OCI-LY7 (cell line): ENCODE results near the gene QRFP. TPM values are rescaled to one million over a fixed set of nuclear protein-coding genes. Genes with fewer than 3 reads are reported as not detected.

Source experiments
- BruUV-seq: library from RNA; stranded (reverse); fragments of 400-500 nt; replicated peaks from 2 replicates; lab custom pipeline; 2021; lab: Mats Ljungman, UMichigan
- CTCF ChIA-PET: fragments of 300-600 bp; sonication (Branson Sonifier 250); formaldehyde crosslinking; loops from one replicate; lab custom pipeline; 2022; ENCODE audit warnings: antibody characterized with exemption; ENCODE audit not compliant: unreplicated experiment; lab: Charles Lee
- POLR2A ChIA-PET: fragments of 300-600 bp; sonication (Branson Sonifier 250); formaldehyde crosslinking; loops from one replicate; lab custom pipeline; 2022; ENCODE audit warnings: antibody characterized with exemption; lab: Charles Lee
- DNase-seq: peaks from one replicate; pipeline ENCODE4 v3.0.0-alpha.2; 2015; ENCODE audit warnings: low spot score
- H2AFZ ChIP-seq: fragments of 200-600 bp; sonication (generic), shearing (Covaris generic); 2 replicates; pipeline ENCODE4 v1.6.1; 2014; ENCODE audit warnings: mild to moderate bottlenecking, antibody characterized with exemption, low read length, moderate library complexity
- H3K27ac ChIP-seq: fragments of 200-600 bp; sonication (generic); 2 replicates; pipeline ENCODE4 v1.5.1; 2014; ENCODE audit warnings: mixed run types, low read depth, mild to moderate bottlenecking, moderate library complexity, low read length, inconsistent platforms; ENCODE audit not compliant: poor library complexity, severe bottlenecking
- H3K36me3 ChIP-seq: fragments of 200-600 bp; sonication (generic); 2 replicates; pipeline ENCODE4 v1.6.1; 2014; ENCODE audit warnings: mild to moderate bottlenecking, antibody characterized with exemption, low read length, moderate library complexity, mixed read lengths; ENCODE audit not compliant: insufficient read depth
- H3K4me1 ChIP-seq: fragments of 200-600 bp; sonication (generic); 2 replicates; pipeline ENCODE4 v1.5.1; 2014; ENCODE audit warnings: mild to moderate bottlenecking, low read length; ENCODE audit not compliant: insufficient read depth, poor library complexity, severe bottlenecking
- H3K4me2 ChIP-seq: fragments of 200-600 bp; sonication (generic); 2 replicates; pipeline ENCODE4 v1.6.1; 2014; ENCODE audit warnings: mild to moderate bottlenecking, low read length
- H3K4me3 ChIP-seq: fragments of 200-600 bp; sonication (generic); 2 replicates; pipeline ENCODE4 v1.5.1; 2014; ENCODE audit warnings: mild to moderate bottlenecking, low read depth, low read length; ENCODE audit not compliant: poor library complexity, severe bottlenecking
- H3K79me2 ChIP-seq: fragments of 200-600 bp; sonication (generic); 2 replicates; pipeline ENCODE4 v1.6.1; 2016; ENCODE audit warnings: low read depth, mild to moderate bottlenecking, low read length, moderate library complexity, mixed read lengths; ENCODE audit not compliant: insufficient read depth
- H3K9me2 ChIP-seq: fragments of 200-600 bp; sonication (generic); 2 replicates; pipeline ENCODE4 v1.6.1; 2016; ENCODE audit warnings: mild to moderate bottlenecking, low read length, mixed read lengths; ENCODE audit not compliant: insufficient read depth
- H3K9me3 ChIP-seq: fragments of 200-600 bp; sonication (generic); 2 replicates; pipeline ENCODE4 v1.6.1; 2014; ENCODE audit warnings: mild to moderate bottlenecking, mixed run types, low read length, mixed read lengths
- H4K20me1 ChIP-seq: fragments of 200-600 bp; sonication (generic); 2 replicates; pipeline ENCODE4 v1.6.1; 2014; ENCODE audit warnings: mild to moderate bottlenecking, antibody characterized with exemption, low read length, moderate library complexity, mixed read lengths; ENCODE audit not compliant: insufficient read depth
- CTCF ChIP-seq: fragments of 200-600 bp; sonication (generic); conservative IDR thresholded peaks from 2 replicates; pipeline ENCODE4 v1.5.1; 2014; ENCODE audit warnings: mild to moderate bottlenecking, antibody characterized with exemption, low read length, moderate library complexity, mixed read lengths
- EZH2phosphoT487 ChIP-seq: fragments of 200-600 bp; sonication (generic); IDR thresholded peaks from 2 replicates; pipeline ENCODE4 v1.6.1; 2018; ENCODE audit warnings: low read depth, borderline replicate concordance, mild to moderate bottlenecking, mixed run types, antibody characterized with exemption, low read length, moderate library complexity, mixed read lengths
- intact Hi-C: fragments of 100-400 bp; cut with micrococcal nuclease; formaldehyde crosslinking; loops from one replicate; pipeline ENCODE4 v1.10.0; 2022; ENCODE audit not compliant: unreplicated experiment
- total RNA-seq, 2 experiments: library from RNA; depleted of rRNA in 1 of 2; stranded (reverse); fragments of >200 nt in 1 of 2; shearing (Covaris generic) in 1 of 2; gene quantifications; 2 replicates each; pipeline ENCODE4 v1.2.3, GENCODE V29; 2014 to 2022

The QRFP gene
- total RNA-seq, 2 experiments from 2014 or later = not detected

DNA sequence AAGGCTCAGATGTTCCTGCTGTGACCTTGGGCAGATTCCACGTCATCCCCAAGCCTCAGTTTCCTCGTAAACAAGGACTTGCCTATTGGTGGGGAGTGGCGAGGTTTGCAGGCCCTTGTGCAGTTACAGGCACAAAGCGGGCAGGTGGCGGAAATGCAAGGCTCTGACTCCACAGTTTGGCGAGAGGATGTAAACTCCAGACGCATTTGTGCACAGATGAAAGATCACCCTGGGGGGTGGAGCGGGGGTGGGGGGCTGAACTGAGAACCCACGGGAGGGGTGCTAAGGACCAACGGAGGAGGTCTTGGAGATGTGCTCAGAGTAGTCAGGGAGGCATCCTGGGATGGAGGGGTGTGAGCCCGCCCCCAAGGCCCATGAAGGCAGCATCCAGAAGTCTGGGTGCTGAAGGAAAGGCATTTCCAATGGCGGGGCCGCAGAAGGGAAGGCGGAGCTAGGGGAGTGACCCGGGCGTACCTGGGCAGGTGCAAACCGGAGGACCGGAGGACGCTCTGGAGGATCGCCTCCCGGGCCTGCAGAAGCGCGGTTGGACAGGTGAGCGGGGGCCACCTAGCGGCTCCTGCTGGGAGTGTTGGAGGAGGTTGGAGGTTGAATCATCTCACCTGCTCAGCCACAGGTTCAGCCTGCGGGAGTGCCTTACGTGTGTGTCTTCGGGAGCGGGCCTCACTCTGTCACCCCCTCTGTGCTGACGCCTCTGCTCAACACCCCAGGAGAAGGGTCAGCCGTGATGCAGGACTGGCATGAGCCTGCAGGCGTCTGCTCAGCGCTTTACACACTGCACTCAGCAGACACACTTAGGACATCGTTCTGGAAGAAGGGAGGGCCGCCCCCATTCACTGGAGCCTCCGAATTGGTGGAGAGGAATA, 44.3 kb upstream of the QRFP start:
- BruUV-seq = no TSS peak
- Histone ChIP-seq H4K20me1 (no peaks in the 10 kb centered on the region), H3K4me2 (no peak overlapping the region), H3K27ac (no peak overlapping the region), H2AFZ (no peak overlapping the region), H3K9me2 (no peaks in the 10 kb centered on the region), H3K36me3 (no peaks in the 10 kb centered on the region), H3K4me3 (no peak overlapping the region), H3K79me2 (no peaks in the 10 kb centered on the region), H3K4me1 (no peaks in the 10 kb centered on the region), H3K9me3 (no peaks in the 10 kb centered on the region)
- intact Hi-C loops = loop anchor here (1.0 to 5.0 kb wide), 4 partner anchors 70 to 229 kb away; no protein-coding TSS in a partner anchor
- peak; percentile 65 for DNase-seq
- TF ChIP-seq EZH2phosphoT487 = no peak
- TF ChIP-seq CTCF = peak; percentile 85
- ChIA-PET CTCF (no interaction called here), POLR2A (no interaction called here)

- CTCF ChIA-PET = no interaction called here
- H2AFZ ChIP-seq = no peak overlapping the region
- H3K9me3 ChIP-seq = no peaks in the 10 kb centered on the region
- H4K20me1 ChIP-seq = no peaks in the 10 kb centered on the region
- POLR2A ChIA-PET = no interaction called here
- intact Hi-C loops = loop anchor here (2.0 to 5.0 kb wide), 2 partner anchors 107 to 228 kb away; no protein-coding TSS in a partner anchor
- no peak overlapping the region for H3K4me3 ChIP-seq
- no peak for TF ChIP-seq EZH2phosphoT487
- TF ChIP-seq CTCF = no peak
- DNase-seq = no peak
- no peaks in the 10 kb centered on the region for H3K4me1 ChIP-seq
- H3K27ac ChIP-seq = no peak overlapping the region
- no peaks in the 10 kb centered on the region for H3K36me3 ChIP-seq
- H3K79me2 ChIP-seq = no peaks in the 10 kb centered on the region
- no peaks in the 10 kb centered on the region for H3K9me2 ChIP-seq
- BruUV-seq = no TSS peak
- H3K4me2 ChIP-seq = no peak overlapping the region
Observed at GRCh38 chr9:130940027-130940549, 43.5 kb upstream of the QRFP start.
